Muscle of back (tissue), 11 donors: ENCODE results near the gene TLL2. TPM values are rescaled to one million over a fixed set of nuclear protein-coding genes. Genes with fewer than 3 reads are reported as not detected.
A peak's percentile ranks its signal among the peaks of the same experiment; 100 is the strongest.

ENCODE experiments used
- DNase-seq, 3 donors: peaks; one replicate each; pipeline versions ENCODE4 v3.0.0 to v3.0.0-alpha.2; 2013
- polyA plus RNA-seq, 10 donors: library from polyadenylated mRNA; unstranded; fragments of 120-200 nt; gene quantifications; one replicate each; pipeline ENCODE4 v1.2.1, GENCODE V29; 2013; ENCODE audit not compliant: insufficient read length in 10 of 10

Gene TLL2
- polyA plus RNA-seq, 10 donors: 0.99 to 5.2 (median 3.9) TPM

GRCh38 chr10:96427291-96427690, 86.4 kb downstream of the TLL2 start:
- no peak for DNase-seq

DNA sequence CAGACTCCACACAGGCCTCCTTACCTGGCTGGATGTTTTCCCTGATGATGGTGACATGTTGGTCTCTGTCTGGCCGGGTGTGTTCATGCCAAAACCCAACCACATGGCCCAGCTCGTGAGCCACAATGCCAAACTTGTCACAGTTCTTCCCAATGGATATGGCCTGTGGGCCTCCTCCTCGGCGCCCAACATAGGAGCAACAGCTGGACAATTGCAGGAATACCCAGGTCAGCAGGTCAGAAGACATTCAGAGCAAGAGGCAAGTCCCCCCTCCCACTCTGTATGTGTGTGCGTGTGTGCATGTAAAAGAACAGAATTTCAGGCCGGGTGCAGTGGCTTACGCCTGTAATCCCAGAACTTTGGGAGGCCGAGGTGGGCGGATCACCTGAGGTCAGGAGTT, 91.2 kb downstream of the TLL2 start:
- DNase-seq: no peak

DNA sequence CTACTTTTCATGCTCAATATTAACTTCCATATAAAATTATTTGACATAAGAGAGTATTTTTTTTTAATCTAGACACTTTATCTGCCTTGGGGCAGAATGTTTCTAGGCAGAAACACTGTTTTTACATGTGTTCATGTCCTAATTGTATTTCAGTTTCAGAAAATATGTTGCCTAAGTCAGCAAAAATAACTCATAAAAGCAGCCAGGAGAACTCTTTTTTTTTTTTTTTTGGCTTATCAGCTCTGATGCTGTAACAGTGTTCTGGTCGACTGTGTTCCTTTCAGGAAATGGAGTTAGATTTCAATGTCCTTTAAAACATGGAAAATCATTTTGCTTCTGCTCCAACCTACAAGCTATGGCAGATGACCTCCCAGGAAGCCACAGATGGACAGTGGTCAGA, 91.7 kb downstream of the TLL2 start:
- no peak for DNase-seq

DNA sequence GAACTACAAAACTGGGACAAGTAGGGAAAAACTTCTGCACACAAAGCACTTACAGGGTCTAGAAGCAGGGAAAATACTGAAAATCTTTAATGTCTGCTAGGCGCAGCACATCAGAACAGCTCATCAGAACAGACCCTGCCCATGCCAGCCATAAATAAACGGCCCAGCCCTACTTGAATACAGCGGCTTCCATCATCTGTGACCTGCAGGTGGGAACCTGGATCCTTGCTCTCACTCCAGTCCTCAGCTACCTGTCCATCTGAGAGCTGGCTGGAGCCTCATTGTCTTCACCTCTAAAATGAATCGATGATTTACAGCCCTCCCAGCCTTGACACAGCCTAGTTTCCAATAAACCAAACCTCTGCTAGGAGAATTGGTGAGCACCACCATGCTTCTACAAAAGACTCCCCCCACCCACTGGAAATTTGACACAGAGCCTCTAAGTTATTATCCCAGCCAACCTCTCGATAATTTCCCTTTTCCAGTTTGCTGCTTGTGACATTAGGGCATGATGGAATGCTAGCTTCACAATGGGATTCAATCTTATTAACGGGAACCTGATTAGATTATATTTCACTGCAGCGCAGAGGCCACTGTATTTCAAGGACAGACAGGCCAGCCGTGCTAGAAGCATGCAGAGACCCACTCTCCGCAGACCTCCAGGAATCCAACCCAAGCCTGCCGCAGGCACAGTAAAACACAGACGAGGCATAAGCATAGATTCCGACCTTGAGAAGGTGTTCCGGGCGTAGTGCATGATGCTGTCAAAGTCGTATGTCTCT, 93.3 kb downstream of the TLL2 start:
- no peak for DNase-seq

DNA sequence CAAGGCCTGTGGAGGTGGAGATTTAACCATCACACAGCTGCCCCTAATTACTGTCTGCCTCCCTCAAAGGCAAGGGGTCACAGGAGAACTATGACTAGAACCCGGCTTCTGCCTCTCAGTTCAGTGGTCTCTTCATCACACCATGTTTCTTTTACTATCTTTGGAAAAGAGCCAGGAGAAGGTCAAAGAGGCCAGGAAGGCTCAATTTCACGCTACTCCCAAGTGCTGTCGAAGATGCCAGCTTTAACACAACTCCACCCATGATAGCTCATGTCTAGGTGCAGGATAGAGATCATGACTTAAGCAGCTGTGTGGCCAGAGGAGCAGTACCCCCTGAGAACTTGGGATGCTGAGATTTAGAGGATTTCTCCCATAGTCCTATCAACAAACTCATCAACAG, 94.4 kb downstream of the TLL2 start:
- no peak for DNase-seq

DNA sequence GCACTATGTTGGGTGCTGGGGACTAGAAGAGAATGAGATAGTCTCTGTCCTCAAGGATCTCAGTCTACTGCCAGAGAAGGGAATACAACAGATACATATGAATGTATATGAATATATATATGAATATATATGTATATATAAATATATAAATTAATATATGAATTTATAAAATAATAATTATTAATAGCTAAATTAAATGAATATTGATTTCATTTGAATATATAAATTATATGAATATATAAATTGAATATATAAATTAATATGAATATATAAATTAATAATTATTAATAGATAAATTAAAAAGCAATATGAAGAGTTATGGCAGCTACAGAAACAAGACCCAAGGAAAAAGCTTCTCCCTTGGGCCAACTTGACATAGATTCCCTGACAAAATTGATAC, 95.1 kb downstream of the TLL2 start:
- no peak for DNase-seq

DNA sequence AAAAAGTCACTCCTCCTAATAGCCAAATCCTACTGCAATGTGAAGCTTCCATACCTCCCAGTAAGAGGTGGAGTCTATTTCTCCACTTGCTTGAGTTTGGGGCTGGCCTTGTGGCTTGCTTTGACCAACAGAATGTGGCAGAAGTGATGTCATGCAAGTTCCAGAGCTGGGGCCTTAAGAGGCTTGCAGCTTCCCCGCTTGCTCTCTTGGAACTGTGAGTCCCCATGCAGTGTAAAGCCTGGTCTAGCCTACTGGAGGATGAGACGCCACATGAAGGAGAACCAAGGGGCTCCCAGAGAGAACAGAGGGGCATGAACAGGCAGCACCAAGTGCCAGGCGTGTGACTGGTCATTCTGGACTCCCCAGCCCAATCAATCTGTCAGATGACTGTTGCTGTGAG, 96.3 kb downstream of the TLL2 start:
- DNase-seq: peak in 1 of 3 donors; percentile 39

GRCh38 chr10:96416643-96417042, 97.1 kb downstream of the TLL2 start:
- DNase-seq: peak in 2 of 3 donors; percentile 52 to 84

DNA sequence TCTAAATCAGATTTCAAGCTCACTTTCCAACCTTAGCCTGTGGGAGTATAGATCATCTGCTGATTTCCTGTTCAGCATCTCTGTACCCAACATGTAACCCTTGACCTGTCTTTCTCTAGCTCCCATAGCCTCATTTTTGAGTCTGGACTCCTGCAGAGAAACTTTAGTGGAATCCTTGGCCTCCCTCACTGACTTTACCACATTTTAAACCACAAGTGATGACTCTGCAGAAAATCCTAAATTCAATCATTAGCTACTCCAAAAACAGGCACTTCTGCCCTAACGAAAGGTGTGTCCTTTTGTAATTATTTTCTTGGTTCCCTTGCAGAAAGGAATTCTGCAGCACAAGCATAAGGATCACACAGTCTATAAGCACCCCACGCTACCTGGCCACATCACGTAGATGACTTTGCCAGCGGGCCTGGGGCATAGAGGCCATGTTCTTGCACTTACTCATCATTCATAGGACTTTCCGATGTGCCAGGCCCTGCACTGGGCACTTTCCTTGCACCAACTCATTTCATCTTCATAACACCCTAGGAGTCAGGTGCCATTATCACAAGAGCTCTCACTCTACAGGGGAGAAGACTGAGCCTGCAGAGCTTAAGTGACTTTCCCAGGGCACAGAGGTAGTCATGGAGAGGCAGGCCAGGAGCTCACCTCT, 97.7 kb downstream of the TLL2 start:
- no peak for DNase-seq

- DNase-seq: no peak
These were observed 98.4 kb downstream of the TLL2 start for GRCh38 chr10:96415150-96415890.

DNA sequence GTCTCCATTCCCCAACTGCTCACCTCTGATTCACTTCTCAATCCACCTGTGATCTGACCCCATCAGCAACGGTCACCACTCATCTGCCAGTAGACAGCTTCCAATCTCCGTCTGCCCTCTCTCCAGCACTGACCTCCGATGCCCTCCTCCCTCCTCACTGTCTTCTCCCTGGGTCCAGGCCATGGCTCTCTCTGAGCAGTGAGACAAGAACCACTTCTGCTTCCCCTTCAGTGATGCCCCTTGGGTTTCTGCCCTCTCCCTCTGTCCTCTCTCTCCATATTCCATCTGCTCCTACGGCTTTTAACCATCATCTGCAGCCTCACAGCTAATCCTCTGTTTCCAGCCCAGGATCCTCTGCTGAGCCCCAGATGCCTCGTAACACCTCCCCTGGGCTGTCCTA, 99.4 kb downstream of the TLL2 start:
- DNase-seq: no peak

DNA sequence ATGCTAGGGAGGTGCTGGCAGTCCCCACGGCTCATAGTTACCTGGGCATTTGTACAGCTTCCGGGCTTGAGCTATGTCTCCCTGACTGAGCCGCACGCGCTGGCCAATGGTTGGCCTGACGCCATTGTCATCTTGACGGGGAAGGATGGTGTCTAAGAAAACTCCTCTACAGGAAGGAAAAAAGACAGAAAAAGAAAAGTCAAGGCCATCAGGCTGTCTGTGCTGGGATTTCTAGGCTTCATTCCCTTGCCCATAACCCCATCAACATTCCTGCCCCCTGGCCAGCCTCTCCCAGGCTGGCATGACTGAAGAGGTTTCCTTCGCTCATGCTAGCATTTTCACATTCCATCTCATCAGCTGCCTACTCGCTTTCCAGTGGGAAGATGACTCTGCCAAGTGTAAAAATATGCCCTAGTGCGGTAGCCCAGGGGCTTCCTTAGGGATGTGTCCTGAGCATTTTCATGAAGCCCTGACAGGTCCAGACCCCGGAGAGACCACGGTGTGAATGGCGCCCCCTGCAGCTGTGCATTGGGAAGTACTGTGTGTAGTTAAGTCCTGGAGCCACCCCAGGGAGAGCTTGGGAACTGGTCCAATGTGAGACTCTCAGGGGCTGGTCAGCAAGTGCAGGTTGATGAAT, 100.5 kb downstream of the TLL2 start:
- peak in 1 of 3 donors; percentile 48 for DNase-seq

DNA sequence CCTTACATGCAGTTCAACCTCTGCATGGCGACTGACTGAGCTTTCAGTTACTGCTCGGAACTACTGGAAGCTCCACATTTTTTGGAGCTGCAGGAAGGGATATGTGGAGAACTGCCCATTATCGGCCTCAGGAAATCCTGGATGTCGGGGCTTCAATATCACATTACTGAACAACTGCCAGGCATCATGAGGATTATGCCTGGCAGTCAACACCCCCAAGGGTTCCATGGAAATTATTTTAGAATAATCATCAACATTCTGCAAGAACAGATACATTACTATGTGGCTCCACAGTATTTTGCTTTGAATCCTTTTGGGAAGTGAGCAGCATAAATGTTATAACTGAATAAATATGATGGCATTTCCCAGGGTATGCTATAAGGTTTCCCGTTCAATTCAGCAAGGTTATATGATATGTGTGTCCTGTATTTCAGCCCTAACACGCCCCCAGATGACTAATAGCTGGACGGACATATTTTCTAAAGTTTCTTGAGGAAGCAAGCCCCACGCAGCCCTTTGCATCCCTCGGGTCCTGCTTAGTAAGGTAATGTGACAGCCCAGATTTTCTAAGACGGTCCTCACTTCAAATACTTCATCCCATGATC, 101.9 kb downstream of the TLL2 start:
- DNase-seq: peak in 2 of 3 donors; percentile 54 to 61

- no peak for DNase-seq
These were observed 103.4 kb downstream of the TLL2 start for GRCh38 chr10:96410296-96410695.

- no peak for DNase-seq
These were observed 105.5 kb downstream of the TLL2 start for GRCh38 chr10:96408201-96408600.

DNA sequence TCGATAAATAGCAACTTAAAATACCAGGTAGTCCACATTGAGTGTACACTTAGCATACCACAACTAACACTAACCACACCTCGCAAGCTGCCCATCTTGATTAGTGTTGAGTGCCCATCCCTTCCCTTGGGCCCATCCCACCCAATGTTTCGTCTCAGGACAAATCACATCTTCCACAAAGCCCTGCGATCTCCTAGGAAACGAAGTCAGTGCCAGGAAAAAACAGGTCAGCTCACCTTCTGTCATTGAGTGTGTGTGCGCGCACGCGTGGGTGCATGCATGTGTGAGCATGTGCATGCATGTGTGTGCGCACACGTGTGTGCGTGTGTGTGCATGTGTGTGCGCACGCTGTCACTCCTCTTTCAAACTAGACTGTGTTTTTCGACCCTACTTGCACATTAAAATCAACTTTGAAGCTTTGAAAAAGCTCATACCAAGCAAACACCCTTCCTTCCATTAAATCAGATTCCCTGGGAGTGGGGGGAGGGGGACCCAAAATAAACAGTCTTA, 106.1 kb downstream of the TLL2 start:
- no peak for DNase-seq

DNA sequence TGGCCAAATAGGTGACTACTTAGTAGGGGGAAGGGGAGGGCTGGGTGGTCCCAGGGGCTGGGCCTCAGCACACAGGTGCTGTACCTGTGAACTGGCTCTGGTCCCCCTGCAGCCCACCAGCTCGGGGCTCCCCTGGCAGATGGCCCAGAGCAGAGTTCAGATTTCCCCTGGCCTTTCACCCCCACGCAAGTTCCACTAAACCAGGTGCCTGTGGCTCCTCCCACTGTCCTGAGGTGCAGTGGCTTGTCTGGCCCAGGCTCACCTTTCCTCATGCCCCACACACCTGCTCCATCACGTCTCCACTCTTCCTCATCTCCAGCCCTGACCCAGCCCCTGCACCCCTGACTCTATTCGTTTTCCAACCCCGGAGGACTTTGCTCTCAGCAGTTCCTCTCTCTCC, 107.6 kb downstream of the TLL2 start:
- DNase-seq: no peak

- DNase-seq: no peak
These were observed 111.1 kb downstream of the TLL2 start for GRCh38 chr10:96402417-96403305.

GRCh38 chr10:96401036-96401435, 112.7 kb downstream of the TLL2 start:
- peak in 1 of 3 donors; percentile 39 for DNase-seq

- no peak for DNase-seq
These were observed 113.3 kb downstream of the TLL2 start for GRCh38 chr10:96400465-96400864.

- DNase-seq: no peak
These were observed 115.8 kb downstream of the TLL2 start for GRCh38 chr10:96397902-96398301.
